Skin of body (tissue), 2 donors: ENCODE data around the gene SLC38A11. TPM values are rescaled to one million over a fixed set of nuclear protein-coding genes. Genes with fewer than 3 reads are reported as not detected.
"Not testable (repeated sequence)": the region's sequence is repeated elsewhere in the genome, so short reads cannot be mapped to it uniquely, and the experiment has no call there.

Source experiments
- DNase-seq: peaks from one replicate; lab custom pipeline; 2025; lab: John Stamatoyannopoulos, UW
- total RNA-seq: library from RNA; depleted of rRNA; stranded (reverse); fragments of >200 nt; gene quantifications from one replicate; pipeline ENCODE4 v1.2.3, GENCODE V29; 2014

Gene SLC38A11
- total RNA-seq, 1 donor from 2014 or later = 0.69 TPM

GRCh38 chr2:164881524-164881923 lies 73.8 kb downstream of the SLC38A11 start:
- no peak for DNase-seq

DNA sequence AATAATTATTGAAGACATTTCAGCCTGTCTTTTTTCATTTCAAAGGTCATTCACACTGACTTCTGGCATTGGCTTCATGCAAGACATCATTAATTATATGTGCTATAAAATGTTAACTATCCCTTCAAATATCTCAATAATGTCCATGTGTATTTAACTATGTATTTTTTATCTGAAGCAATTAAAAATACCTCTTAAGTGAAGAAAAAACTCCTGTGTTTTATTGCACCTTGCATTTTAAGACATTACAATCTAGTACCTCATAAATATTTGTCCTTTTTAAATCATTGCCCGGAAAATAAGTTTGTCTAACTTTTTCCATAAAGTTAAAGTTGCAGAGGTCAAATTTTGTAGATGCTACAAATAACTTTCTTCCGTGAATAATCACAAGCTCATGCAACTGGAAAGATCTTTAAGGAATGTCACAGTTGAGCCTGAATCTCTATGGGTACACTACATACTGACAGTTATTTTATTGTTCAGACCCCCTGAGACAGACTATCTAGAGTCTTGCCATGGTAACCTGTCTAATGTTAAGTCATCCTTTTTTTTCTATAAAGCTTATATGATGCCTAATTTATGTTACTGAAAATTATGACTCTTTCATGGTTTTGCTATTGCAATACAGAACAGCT lies 75.3 kb downstream of the SLC38A11 start:
- DNase-seq = peak; percentile 19

- DNase-seq = no peak
Observed at GRCh38 chr2:164877927-164878326, 77.4 kb downstream of the SLC38A11 start.

- no peak for DNase-seq
Observed at GRCh38 chr2:164877169-164877568, 78.2 kb downstream of the SLC38A11 start.

DNA sequence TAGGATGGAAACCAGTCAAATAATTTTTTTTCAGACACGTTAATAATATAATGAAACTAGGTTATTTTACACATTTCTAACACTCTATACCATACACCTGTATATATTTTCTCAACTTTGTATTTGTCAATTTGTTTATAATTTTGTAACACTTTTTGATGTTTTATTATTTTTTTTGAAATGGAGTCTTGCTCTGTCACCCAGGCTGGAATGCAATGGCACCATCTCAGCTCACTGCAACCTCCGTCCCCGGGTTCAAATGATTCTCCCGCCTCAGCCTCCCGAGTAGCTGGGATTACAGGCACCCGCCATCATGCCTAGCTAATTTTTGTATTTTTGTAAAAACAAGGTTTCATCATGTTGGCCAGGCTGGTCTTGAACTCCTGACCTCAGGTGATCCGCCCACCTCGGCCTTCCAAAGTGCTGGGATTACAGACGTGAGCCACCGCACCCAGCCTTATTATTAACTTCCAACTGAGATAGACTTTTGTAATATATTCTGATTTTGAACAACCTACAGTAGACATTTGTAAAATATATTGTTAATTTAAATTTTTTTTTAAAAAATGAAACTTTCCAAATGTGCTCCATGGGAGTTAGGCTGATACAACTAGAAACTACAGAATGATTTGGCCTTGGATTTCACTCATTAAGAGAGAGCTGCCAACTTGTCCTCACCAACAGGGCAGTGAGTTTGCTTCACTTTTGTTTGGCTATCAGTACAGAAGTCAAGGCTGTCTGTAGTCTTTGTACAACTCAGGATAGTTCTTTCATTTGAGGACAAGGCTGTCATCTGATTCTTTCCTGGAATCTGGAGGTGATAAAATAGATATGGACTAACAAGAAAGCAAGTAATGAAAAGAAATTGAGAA lies 79.8 kb downstream of the SLC38A11 start:
- no peak for DNase-seq

- no peak for DNase-seq
Observed at GRCh38 chr2:164873210-164873908, 82.0 kb downstream of the SLC38A11 start.

DNA sequence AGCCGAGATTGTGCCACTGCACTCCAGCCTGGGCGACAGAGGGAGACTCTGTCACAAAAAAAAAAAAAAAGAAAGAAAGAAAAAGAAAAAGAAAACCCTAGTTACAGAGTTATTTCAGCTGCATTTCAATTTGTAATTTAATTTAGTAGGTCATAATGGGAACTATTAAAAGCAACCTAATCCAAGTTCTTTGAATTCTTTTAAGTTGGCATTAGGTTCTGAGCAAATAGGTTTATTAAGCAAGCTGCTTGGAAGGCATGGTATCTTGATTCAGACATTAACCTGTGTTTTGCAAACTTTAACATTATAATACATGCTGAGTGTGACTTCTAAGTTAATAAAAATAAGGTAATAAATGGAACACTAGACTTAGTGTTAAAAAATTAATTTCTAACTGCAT lies 83.9 kb downstream of the SLC38A11 start:
- DNase-seq = no peak

GRCh38 chr2:164869420-164869772 lies 85.9 kb downstream of the SLC38A11 start:
- no peak for DNase-seq

DNA sequence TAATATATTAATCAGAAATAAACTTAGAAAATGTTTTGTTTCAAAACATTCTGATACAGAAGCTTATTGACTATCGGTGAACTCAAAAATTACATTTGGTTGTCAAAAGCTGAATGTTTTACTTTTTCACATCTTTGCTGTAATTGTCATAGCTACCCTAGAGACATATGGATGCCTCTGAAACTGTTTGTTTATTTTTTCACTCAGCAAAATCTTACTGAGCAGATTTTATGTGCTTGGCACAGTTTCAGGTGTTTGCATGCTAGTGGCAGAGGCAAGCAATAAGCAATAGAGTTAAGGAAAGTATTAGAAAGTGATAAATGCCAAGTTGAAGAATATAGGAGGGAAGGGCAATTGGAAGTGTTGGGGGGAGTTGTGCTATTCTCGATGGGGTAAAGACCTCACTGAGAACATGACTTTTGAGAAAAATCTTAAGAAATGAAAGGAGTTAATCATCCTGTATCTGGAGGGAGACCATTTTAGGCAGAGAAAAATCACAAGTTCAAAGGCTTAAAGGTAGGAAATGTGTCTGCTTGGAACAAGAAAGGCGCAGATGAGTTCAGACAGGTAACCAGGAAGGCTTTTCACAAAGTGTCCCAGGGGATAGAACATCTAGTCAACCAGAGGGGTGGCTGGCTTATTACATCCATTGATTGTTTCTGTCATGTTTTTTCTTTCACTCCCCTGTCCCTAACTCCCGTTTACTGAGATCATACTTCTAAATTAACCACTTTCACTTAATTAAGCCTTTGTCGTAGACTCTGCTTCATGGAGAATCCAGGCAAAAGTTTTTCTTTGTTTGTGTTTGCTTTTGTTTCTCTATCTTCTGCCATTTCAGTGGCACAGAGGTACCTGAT lies 86.5 kb downstream of the SLC38A11 start:
- peak; percentile 59 for DNase-seq

- DNase-seq = no peak
Observed at GRCh38 chr2:164867779-164868397, 87.4 kb downstream of the SLC38A11 start.

DNA sequence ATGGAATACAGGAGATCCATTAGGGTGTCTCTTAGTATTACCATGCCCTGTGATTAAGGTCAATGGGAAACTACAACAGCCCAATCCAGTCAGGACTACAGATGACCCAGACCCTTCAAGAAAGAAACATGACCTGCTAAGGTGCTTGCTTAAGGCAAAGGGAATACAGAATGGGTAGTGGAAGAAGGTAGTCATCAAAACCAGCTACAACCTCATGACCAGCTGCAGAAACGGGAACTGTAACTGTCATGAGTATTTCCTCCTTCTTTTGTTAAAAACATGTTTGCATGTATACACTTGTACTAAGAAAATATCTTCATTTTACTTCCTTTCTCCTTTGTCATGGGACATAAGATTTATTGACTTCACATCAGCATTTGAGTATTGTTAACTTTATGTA lies 88.9 kb downstream of the SLC38A11 start:
- DNase-seq = not testable (repeated sequence)

DNA sequence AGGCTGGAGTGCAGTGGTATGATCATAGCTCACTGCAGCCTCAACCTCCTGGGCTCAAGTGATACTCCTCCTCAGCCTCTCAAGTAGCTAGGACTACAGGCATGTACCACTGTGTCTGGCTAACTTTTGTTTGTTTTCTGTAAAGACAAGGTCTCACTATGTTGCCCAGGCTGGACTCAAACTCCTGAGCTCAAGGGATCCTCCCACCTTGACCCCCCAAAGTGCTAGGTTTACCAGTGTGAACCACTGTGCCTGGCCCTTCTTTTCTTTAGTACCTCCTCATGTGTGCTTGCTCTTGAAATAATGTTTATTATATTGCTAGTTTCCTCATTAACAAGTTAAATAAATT lies 94.7 kb downstream of the SLC38A11 start:
- no peak for DNase-seq

DNA sequence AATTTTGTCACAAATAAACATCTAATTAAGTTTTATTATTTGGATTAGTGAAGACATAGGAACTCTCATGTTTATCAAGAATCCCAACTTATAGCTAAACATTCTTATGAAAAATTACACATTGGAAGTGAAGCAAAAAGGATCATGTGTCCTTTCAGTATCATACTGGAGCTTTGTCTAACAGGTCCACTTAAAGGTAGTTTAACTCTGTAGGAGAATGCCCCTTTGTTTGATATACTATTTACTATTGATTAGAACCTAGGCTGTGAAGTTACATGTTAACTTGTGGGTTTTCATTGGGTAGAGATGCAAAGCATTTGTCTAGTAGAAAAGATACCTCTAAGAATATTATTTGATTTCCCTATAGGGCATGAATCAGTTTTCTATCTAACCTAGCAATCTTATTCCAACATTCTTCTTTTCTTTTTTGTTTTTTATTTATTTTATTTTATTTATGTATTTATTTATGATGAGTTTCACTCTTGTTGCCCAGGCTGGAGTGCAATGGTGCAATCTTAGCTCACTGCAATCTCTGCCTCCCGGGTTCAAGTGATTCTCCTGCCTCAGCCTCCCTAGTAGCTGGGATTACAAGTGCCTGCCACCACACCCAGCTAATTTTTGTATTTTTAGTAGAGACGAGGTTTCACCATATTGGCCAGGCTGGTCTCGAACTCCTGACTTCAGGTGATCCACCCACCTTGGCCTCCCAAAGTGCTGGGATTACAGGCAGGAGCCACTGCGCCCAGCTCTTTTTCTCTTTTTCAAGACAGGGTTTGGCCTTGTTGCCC lies 95.2 kb downstream of the SLC38A11 start:
- not testable (repeated sequence) for DNase-seq

DNA sequence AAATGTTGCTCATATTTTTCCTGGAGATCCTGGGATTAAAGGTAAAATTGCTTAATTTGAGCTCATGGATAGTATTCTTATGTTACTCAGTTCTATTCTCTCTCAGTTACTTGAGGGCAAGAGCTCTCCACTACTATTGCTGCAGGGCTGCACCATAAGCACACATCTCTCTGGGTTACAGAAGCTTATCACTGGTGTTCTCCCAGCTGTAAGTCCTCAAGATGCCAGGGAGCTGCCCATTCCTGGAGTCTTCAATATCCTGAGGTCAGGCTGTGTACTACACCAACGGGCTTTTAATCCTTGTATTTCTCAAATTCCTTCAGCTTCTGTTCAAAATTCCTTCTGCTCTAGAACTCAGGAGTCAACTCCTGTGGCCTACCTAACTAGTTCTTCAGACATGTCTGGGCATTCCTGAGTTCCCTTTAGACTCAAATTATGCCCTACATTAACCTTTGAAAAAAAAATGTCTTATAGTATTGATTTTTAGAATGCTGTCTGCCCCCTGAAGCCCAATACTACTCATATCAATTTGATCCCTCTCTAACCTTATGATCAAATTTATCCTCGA lies 96.0 kb downstream of the SLC38A11 start:
- DNase-seq = no peak

DNA sequence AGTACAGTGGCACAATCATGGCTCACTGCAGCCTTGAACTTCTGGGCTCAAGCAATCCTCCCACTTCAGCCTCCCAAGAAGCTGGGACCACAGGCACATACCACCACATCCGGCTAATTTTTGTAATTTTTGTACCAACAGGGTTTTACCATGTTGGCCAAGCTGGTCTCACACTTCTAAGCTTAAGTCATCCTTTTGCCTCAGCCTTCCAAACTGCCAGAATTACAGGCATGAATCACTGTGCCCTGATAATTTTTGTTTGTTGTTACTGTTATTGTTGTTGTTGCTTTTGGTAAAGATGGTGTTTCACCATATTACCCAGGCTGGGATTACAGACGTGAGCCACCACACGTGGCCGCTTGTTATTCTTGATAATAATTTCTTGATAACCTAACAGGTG lies 103.2 kb downstream of the SLC38A11 start:
- DNase-seq = no peak

DNA sequence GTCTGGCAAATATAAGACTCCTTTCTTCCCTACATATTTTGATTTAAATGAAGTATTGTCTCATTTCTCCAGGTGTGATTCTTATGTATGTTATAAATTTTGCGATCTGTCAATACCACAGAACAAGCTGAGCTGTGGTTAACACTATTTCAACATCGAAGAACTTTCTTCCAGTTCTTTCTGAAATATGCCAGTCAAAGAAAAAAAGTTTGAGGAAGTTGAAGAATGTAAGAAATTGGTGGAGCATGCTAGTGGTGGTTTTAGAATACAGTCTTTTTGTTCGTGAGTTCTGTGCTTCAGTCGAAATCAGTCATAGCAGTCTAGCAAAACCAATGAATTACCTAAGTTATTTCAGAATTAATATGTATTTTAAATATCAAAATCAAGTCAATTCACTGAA lies 105.1 kb downstream of the SLC38A11 start:
- no peak for DNase-seq

DNA sequence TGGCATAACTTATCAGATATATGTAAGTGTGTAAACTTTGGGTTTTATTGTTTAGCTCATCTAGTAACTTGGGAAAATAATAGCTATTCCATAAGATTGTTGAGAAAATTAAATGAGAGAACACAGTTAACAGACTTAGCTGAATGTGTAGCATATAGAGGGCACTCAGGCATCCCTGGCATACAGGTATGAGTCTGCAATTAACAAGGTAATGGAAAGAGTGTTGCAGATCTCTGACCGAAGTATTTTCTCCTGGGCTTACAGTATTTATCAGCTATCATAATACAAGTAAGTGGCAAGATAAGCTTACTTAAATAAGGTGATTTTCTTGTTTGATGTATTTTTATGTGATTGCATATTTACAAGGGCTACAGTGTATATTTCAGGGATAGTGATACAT lies 105.8 kb downstream of the SLC38A11 start:
- no peak for DNase-seq

DNA sequence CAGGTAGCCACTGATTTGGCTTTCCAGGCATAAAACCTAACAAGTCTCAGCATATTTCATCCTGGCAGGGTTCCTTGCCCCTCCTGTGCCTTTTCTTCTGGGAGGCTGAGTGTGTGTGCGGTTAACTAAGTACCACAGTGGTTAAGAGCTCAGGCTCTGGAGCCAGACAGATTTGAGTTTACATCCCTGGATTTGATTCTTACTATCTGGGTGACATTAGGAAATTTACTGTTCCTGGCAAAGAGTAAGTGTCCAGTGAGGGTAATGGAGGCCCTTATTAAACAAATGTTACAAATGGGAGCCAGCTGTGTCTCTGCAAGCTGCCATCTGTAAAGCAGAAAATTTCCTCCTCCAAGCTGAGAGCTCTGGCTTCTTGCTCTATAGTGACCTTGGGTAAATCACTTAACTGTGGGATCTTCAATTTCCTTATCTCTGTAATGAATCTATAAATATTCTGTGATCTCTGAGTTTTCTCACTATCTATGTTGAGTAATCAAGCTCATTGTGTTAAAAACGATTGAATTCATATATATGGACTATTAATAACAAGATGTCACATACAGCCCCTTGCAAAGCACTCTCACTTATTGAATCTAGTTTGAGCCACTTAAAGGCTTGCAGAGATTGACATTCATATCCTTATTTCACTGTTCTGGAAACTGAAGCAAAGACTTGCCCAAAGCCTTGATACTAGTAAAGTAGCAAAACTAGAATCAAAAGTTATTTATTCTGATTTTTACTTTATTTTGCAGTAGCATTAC lies 107.2 kb downstream of the SLC38A11 start:
- no peak for DNase-seq

- DNase-seq = no peak
Observed at GRCh38 chr2:164847291-164847690, 108.0 kb downstream of the SLC38A11 start.
